Neuron (in vitro differentiated cells): ENCODE measurements around the gene HTRA1.

Experiments
- H2AFZ ChIP-seq: one replicate; pipeline ENCODE4 v1.6.1; 2013; ENCODE audit warnings: low read depth, mild to moderate bottlenecking, inconsistent platforms, low read length, moderate library complexity
- H3K27me3 ChIP-seq: one replicate; pipeline ENCODE4 v1.6.1; 2013; ENCODE audit warnings: low read length; ENCODE audit not compliant: insufficient read depth
- H3K36me3 ChIP-seq: one replicate; pipeline ENCODE4 v1.6.1; 2013; ENCODE audit warnings: low read length; ENCODE audit not compliant: insufficient read depth
- H3K4me1 ChIP-seq: one replicate; pipeline ENCODE4 v1.6.1; 2013; ENCODE audit warnings: low read length; ENCODE audit not compliant: insufficient read depth
- H3K4me3 ChIP-seq: 2 replicates; pipeline ENCODE4 v1.5.1; 2013; ENCODE audit warnings: mild to moderate bottlenecking, low read length, moderate library complexity
- H3K9me3 ChIP-seq: one replicate; pipeline ENCODE4 v1.6.1; 2013; ENCODE audit warnings: low read length

HTRA1 gene

DNA sequence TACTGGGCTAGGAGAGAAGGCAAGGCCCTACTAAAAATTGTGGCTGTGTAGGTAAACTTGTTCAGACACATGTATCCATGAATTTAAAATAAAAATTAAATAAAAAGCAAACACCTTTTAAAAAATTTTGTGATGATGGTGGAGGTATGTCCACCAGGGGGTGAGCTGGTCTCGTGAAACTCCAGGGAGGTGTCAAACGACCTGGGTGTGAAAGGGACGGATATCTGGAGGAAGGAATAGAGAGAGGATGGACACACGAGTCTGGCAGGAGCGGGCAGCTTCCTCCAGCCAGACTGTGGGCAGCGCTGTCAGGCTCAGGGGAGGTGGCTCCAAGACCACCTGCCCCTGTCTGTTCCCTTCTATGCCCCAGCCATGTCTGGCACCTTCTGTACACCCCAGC is 64.4 kb downstream of the HTRA1 start:
- H3K27me3 ChIP-seq, result peaks cover 4% of the 10 kb centered on the region
- no peaks in the 10 kb centered on the region for H3K9me3 ChIP-seq
- H3K4me3 ChIP-seq, result no peak overlapping the region
- H3K4me1 ChIP-seq, result no peaks in the 10 kb centered on the region
- H2AFZ ChIP-seq, result no peak overlapping the region
- no peaks in the 10 kb centered on the region for H3K36me3 ChIP-seq

- peaks cover 4% of the 10 kb centered on the region for H3K27me3 ChIP-seq
- H3K36me3 ChIP-seq, result no peaks in the 10 kb centered on the region
- no peak overlapping the region for H2AFZ ChIP-seq
- peaks cover 3% of the 10 kb centered on the region for H3K9me3 ChIP-seq
- H3K4me1 ChIP-seq, result no peaks in the 10 kb centered on the region
- H3K4me3 ChIP-seq, result no peak overlapping the region
These were observed 65.5 kb downstream of the HTRA1 start for GRCh38 chr10:122526892-122527291.

DNA sequence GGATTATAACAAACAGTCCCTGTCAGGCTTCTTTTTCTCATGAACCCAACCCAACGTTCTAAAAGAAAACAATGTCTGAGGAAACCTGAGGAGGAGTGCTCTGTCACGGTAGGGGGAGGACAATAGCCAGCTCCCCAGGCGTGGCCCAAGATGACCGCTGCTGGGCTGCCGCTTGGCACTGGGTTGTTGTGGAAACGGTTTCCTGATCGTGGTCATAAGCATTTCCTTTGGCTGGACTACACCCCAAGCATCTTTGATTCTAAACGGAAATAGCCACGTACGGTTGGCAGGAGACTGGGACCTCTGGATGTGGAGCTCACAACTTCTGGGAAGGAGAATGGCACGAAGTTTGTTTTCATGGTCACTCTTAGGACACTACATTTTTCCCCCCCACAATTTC is 68.8 kb downstream of the HTRA1 start:
- Histone ChIP-seq H2AFZ (no peak overlapping the region), H3K4me3 (no peak overlapping the region), H3K27me3 (peaks cover 4% of the 10 kb centered on the region), H3K9me3 (peaks cover 3% of the 10 kb centered on the region), H3K36me3 (no peaks in the 10 kb centered on the region), H3K4me1 (no peaks in the 10 kb centered on the region)

- Histone ChIP-seq H3K4me1 (no peaks in the 10 kb centered on the region), H3K9me3 (peaks cover 3% of the 10 kb centered on the region), H3K36me3 (no peaks in the 10 kb centered on the region), H3K4me3 (no peak overlapping the region), H3K27me3 (no peaks in the 10 kb centered on the region), H2AFZ (no peak overlapping the region)
These were observed 69.9 kb downstream of the HTRA1 start for GRCh38 chr10:122531261-122531660.

GRCh38 chr10:122531939-122532338 is 70.6 kb downstream of the HTRA1 start:
- peaks cover 3% of the 10 kb centered on the region for H3K9me3 ChIP-seq
- no peaks in the 10 kb centered on the region for H3K36me3 ChIP-seq
- no peak overlapping the region for H2AFZ ChIP-seq
- no peaks in the 10 kb centered on the region for H3K27me3 ChIP-seq
- no peaks in the 10 kb centered on the region for H3K4me1 ChIP-seq
- no peak overlapping the region for H3K4me3 ChIP-seq

- Histone ChIP-seq H3K4me1 (no peaks in the 10 kb centered on the region), H3K27me3 (no peaks in the 10 kb centered on the region), H3K36me3 (no peaks in the 10 kb centered on the region), H2AFZ (no peak overlapping the region), H3K9me3 (peaks cover 3% of the 10 kb centered on the region), H3K4me3 (no peak overlapping the region)
These were observed 71.4 kb downstream of the HTRA1 start for GRCh38 chr10:122532601-122533296.

GRCh38 chr10:122537545-122537944 is 76.2 kb downstream of the HTRA1 start:
- Histone ChIP-seq H3K27me3 (no peaks in the 10 kb centered on the region), H2AFZ (no peak overlapping the region), H3K4me1 (no peaks in the 10 kb centered on the region), H3K4me3 (no peak overlapping the region), H3K36me3 (no peaks in the 10 kb centered on the region), H3K9me3 (no peaks in the 10 kb centered on the region)

DNA sequence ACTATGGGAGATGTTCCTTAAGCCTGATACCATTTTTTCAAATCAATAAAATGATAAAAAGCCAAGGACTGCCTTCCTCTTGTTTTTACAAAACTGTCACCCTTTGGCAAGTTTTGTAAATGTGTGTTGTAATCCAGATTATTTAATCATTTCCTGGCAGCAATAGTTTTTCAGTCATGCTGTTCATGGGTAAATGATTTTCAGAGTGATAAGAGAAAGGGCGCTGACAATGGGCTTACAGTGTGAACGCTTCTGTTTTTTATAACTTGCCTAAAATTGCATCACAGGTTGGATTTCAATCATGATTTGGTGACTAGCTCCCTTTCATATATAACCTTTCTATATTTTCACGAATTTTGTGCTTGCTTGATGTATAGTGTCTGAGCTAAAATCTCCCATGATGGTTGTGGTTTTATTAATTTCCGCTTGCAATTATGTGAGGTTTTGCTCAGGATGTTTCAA is 80.2 kb downstream of the HTRA1 start:
- H3K27me3 ChIP-seq, result peaks cover 4% of the 10 kb centered on the region
- H3K4me3 ChIP-seq, result no peak overlapping the region
- H3K36me3 ChIP-seq, result no peaks in the 10 kb centered on the region
- H2AFZ ChIP-seq, result no peak overlapping the region
- H3K9me3 ChIP-seq, result no peaks in the 10 kb centered on the region
- no peaks in the 10 kb centered on the region for H3K4me1 ChIP-seq

GRCh38 chr10:122543676-122544445 is 82.5 kb downstream of the HTRA1 start:
- H3K4me3 ChIP-seq, result no peak overlapping the region
- no peaks in the 10 kb centered on the region for H3K9me3 ChIP-seq
- H3K27me3 ChIP-seq, result peaks cover 4% of the 10 kb centered on the region
- no peaks in the 10 kb centered on the region for H3K4me1 ChIP-seq
- H3K36me3 ChIP-seq, result no peaks in the 10 kb centered on the region
- no peak overlapping the region for H2AFZ ChIP-seq

- peaks cover 6% of the 10 kb centered on the region for H3K27me3 ChIP-seq
These were observed 83.1 kb downstream of the HTRA1 start for GRCh38 chr10:122544493-122544892.

GRCh38 chr10:122546242-122546641 is 84.9 kb downstream of the HTRA1 start:
- Histone ChIP-seq H3K27me3 (peaks cover 9% of the 10 kb centered on the region), H2AFZ (no peak overlapping the region), H3K4me3 (no peak overlapping the region), H3K4me1 (no peaks in the 10 kb centered on the region), H3K9me3 (no peaks in the 10 kb centered on the region), H3K36me3 (no peaks in the 10 kb centered on the region)

More at GRCh38 chr10:122544493-122544892, 83.1 kb downstream of the HTRA1 start:
- no peak overlapping the region for H3K4me3 ChIP-seq
- no peak overlapping the region for H2AFZ ChIP-seq
- no peaks in the 10 kb centered on the region for H3K36me3 ChIP-seq
- H3K9me3 ChIP-seq, result no peaks in the 10 kb centered on the region
- H3K4me1 ChIP-seq, result no peaks in the 10 kb centered on the region

GRCh38 chr10:122548407-122549085 is 87.2 kb downstream of the HTRA1 start:
- H3K9me3 ChIP-seq, result no peaks in the 10 kb centered on the region
- H3K4me3 ChIP-seq, result no peak overlapping the region
- H3K4me1 ChIP-seq, result no peaks in the 10 kb centered on the region
- H3K27me3 ChIP-seq, result peaks cover 9% of the 10 kb centered on the region
- H2AFZ ChIP-seq, result no peak overlapping the region
- no peaks in the 10 kb centered on the region for H3K36me3 ChIP-seq

GRCh38 chr10:122549636-122550035 is 88.3 kb downstream of the HTRA1 start:
- Histone ChIP-seq H3K4me1 (no peaks in the 10 kb centered on the region), H2AFZ (no peak overlapping the region), H3K9me3 (no peaks in the 10 kb centered on the region), H3K36me3 (no peaks in the 10 kb centered on the region), H3K4me3 (no peak overlapping the region), H3K27me3 (peaks cover 7% of the 10 kb centered on the region)
